ENCODE measurements around the gene MEST.
"Not testable (repeated sequence)": the region's sequence is repeated elsewhere in the genome, so short reads cannot be mapped to it uniquely, and the experiment has no call there.

The MEST gene

DNA sequence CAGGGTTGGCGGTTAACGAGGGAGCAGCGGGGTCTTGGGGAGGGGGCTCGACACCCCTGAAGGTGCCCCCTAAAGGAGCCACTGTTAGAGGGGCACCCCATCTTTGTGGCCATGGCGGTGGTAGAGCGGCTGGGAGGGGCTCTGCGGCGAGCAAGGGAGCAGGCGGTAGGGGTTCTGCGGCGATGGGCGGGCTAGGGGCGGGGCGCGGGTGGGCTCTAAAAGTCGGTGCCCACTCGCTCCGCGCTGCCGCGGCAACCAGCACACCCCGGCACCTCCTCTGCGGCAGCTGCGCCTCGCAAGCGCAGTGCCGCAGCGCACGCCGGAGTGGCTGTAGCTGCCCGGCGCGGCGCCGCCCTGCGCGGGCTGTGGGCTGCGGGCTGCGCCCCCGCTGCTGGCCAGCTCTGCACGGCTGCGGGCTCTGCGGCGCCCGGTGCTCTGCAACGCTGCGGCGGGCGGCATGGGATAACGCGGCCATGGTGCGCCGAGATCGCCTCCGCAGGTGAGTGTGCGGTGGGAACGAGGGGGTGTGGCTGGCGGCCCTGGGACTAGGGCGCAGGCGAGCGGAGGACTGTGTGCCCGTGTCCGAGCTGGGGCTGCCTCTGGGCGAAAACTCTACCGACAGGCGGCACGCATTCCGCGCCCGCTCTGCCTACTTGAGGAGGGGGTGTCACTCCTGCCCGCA, at the start of gene MEST:
Gene MEST, plus strand, starts transcription at position 245 of the 682 bp plus-strand sequence. Its CDS starts 229 bp downstream, at position 474.
- DNase-seq (ENCODE audit: low spot score) = no peak

DNA sequence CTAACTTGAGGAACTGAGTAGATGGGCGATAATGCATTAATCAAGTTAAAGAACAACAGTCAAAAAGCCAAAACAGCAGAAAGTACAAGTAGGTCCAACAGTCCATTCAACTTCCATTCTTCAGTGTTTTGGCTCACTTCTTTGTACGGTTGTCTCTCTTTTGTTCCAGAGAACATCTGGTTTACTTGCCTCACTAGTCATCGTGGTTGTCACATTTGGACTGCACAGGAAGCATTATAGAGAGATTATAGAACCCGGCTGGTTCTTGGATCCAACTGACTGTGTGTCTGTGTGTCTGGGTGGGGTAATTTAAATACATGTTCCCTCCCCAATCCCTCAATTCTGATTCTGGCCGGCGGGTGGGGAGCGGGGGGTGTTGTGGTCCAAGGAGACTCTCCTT, 49.3 kb upstream of the MEST start:
- DNase-seq (ENCODE audit: low spot score) = no peak

DNA sequence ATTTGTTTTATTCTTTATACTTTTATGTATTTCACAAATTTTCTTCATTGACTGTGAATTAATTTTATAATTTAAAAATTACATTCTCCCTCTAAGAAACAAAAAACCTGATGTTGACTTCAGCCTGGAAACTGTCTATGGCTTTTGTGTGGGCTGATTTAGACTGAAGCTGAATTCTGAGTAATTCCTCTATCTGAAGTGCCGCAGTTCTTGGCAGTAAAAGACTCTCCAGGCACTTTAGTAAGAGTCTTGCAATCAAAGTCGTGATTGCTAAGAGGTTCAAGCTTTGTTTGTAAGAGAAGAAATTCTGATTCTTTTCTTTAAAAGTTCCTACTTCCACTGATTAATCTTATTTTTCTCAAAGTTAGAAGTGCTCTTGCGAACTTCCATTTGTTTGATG, 47.7 kb upstream of the MEST start:
- no peak for DNase-seq (ENCODE audit: low spot score)

DNA sequence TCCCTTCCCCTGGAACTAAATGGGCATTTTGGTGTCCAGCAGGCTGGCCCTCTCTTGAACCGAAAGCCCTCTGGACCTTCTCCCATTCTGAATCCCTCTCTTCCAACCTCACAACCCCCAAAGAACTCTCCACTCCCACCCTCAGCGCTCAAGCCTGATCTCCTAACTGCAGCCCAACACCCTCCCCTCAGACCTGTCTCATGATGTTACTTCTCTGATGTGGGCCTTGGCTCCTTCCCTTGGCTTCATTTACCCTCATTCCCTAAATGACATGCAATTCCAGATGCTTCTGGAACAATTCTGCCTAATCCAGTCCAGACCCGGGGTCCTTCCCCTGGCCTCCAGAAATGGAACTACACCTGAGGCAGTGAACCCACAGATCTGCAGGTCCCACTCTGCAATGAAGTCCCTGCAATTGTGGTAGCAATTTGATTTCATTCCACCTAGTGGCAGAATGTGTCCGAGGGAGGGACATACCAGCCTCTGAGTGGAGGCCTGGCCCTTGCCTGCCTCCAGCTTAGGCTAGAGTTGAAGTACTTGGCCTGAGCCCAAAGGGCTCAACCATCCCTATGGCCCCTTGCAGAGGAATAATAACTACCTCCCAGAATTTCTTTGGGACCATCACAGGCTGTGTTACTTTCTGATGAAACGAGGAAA, 47.0 kb upstream of the MEST start:
- DNase-seq (ENCODE audit: low spot score) = no peak

- DNase-seq (ENCODE audit: low spot score) = no peak
These were observed 45.6 kb upstream of the MEST start for GRCh38 chr7:130446259-130446658.

- DNase-seq (ENCODE audit: low spot score) = not testable (repeated sequence)
These were observed 40.5 kb upstream of the MEST start for GRCh38 chr7:130451344-130451743.

- no peak for DNase-seq (ENCODE audit: low spot score)
These were observed 38.9 kb upstream of the MEST start for GRCh38 chr7:130452951-130453350.

- DNase-seq (ENCODE audit: low spot score) = no peak
These were observed 36.9 kb upstream of the MEST start for GRCh38 chr7:130454959-130455358.

- DNase-seq (ENCODE audit: low spot score) = no peak
These were observed 33.6 kb upstream of the MEST start for GRCh38 chr7:130458257-130458656.

DNA sequence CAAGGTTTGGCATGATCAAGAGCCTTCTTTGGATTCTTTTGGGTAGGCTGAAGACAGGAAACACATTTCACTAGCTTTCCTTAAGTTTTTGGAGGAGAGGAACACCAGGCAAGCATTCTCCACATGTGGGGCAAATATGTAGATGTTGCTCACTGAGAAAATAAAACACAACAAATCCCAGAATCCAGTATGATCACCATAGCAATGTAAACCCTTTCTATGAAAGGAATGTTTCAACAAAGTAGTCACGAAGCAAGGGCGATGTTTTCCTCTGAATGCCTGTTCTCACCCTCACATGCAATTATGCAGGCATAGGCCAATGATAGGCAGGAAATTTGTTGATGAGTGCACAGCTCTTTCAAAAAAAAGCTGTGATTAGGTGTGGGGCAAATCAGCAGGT, 30.6 kb upstream of the MEST start:
- DNase-seq (ENCODE audit: low spot score) = no peak

GRCh38 chr7:130463553-130464434, 28.1 kb upstream of the MEST start:
- no peak for DNase-seq (ENCODE audit: low spot score)

DNA sequence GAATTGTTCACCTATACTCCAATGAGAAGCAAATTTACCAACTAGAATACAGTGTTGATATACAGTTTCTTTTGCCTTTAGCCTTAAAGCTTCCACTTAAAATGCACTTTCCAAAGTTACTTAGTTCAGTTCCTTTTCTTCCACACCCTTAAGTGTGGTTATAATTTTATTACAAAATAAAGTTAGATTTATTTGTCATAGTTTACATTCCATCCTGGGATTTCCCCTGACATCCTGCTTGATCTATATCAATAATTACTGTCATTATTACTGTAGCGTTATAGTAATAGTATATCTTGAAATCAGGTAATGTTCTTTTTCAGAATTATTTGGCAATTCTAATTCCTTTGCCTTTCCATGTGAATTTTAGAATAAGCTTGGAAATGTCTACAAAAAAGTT, 23.3 kb upstream of the MEST start:
- DNase-seq (ENCODE audit: low spot score) = no peak

DNA sequence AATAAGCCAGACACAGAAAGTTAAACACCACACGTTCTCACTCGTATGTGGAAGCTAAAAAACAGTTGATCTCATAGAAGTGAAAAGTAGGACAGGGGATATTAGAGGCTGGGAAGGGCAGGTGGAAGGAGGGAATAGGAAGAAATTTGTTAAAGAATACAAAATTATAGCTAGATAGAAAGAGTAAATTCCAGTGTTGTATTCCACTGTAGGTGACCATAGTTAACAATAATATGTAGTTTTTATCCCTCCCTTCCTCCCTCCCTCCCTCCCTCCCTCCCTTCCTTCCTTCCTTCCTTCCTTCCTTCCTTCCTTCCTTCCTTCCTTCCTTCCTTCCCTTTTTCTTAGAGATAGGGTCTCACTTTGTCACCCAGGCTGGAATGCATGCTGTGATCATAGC, 19.9 kb upstream of the MEST start:
- DNase-seq (ENCODE audit: low spot score) = no peak

DNA sequence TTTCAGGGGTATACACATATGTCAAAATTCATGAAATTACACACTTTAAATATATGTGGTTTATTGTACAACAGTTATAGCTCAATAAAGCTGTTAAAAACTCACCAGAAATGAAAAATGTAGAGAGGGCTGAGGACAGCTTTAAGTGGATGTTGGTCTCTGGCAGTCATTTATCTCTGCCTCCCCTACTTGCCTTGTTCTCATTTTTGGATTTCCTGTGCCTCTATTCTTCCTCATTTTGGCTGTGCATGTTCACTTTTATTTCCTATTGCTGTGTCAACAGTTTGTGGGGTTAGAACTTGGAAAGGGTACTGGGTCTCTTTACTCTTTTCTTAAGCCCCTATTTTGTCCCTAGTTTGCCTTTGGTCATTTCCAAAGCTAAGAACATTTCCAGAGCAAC, 18.6 kb upstream of the MEST start:
- DNase-seq (ENCODE audit: low spot score) = no peak

GRCh38 chr7:130473876-130474275, 18.0 kb upstream of the MEST start:
- DNase-seq (ENCODE audit: low spot score) = no peak

DNA sequence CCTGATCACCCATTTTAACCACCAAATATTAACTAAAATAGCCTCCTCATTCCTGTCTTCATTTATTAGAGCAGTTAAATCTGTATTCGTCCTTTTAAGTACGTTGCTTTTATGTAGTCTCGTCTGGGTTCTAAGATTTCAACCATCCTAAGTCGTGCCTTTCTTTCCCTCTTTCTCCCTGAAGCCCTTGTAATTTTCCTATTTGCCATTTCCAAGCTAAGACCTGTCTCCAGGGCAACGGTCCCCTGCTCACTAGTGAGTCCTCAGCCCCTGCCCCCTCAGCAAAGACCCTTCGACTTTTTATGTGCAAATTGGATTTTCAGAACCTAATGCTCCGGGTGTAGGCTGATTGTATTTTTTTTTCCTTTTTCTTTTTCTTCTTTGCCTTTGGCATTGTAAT, 16.1 kb upstream of the MEST start:
- no peak for DNase-seq (ENCODE audit: low spot score)

DNA sequence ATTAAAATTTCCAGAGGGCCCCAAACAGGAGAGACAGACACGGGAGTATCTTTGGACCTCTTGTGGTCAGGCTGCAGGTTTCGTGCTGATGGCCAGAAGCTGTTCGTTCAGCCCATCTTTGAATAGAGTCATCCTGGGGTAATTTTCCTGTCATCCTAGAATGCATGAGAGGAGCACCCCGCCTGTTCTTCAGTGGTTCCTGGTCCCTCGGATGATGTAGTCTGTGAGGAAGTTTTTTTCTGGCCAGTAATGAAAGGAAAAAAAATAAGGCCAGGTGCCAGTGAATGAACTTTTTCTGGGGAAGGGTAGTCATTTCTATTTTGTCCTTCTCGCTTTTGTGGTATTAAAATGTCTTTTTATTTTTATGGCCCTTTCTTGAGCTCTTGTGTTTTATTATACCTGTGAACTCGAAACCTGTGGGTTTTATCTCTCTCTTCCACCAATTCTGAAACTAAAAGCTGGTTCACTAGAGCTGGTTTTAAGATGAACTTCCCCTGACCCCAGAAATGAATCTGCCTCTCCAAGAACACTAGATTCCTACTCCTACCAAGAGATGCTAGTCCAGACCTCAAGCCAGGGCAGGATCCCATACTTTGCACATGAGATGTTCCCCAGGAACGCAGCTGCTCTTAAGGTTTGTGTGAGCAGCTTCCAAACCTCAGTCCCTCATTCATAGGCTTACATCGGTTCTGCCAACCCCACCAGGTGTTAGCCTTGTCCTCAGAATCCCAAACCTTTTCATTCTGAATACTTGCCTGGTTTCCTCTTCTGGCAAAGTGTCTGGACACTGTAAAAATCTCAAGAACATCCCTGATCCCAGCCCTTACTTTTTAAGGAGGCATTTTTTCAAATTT, 15.4 kb upstream of the MEST start:
- no peak for DNase-seq (ENCODE audit: low spot score)

- DNase-seq (ENCODE audit: low spot score) = no peak
These were observed 12.9 kb upstream of the MEST start for GRCh38 chr7:130478991-130479390.

GRCh38 chr7:130479716-130480400, 12.0 kb upstream of the MEST start:
- no peak for DNase-seq (ENCODE audit: low spot score)

DNA sequence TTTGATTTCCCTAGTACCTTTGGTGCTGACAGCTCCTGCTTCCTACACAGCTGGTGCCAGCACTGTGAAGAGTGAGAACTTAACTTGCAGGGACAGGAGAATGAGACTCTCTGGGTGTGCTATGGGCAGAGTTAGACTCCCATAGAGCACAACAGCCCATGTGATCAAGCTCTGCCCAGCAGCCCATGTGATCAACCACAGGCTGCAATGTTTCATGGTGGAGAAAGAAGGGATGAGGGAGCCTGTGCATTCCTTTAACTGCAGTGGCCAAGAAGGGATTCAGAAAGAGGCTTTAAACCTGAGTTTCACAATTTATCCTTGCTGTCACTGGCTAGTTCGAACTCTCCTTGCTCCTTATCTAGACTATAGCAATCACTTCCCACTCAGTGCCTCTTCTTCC, 10.0 kb upstream of the MEST start:
- DNase-seq (ENCODE audit: low spot score) = no peak

- no peak for DNase-seq (ENCODE audit: low spot score)
These were observed 8.9 kb upstream of the MEST start for GRCh38 chr7:130483031-130483430.

GRCh38 chr7:130485734-130486113, 6.2 kb upstream of the MEST start:
- DNase-seq (ENCODE audit: low spot score) = no peak

Measured in hematopoietic multipotent progenitor cell treated with erythropoietin and hydrocortisone succinate and interleukin-3 and kit ligand, for 17 days (in vitro differentiated cells).